GM12878 (cell line): ENCODE results near the gene CNNM2. TPM values are rescaled to one million over a fixed set of nuclear protein-coding genes. Genes with fewer than 3 reads are reported as not detected.

Experiments used
- ATAC-seq: fragments of 200-7000 bp; cut with Tn5 transposase; 3 replicates; pipeline ENCODE4 v1.9.1; 2020; ENCODE audit warnings: mild to moderate bottlenecking, moderate library complexity
- BruUV-seq: library from RNA; stranded (reverse); fragments of 400-500 nt; replicated peaks from 2 replicates; lab custom pipeline; 2021; lab: Mats Ljungman, UMichigan
- CTCF ChIA-PET: fragments of 300-600 bp; sonication (Branson Sonifier 250); formaldehyde crosslinking; extraction: SDS; loops from one replicate; lab custom pipeline; 2021; ENCODE audit warnings: inconsistent platforms; lab: Yijun Ruan, JAX
- POLR2A ChIA-PET: fragments of 350-600 bp; formaldehyde crosslinking; extraction: SDS; loops from one replicate; lab custom pipeline; 2021; ENCODE audit warnings: inconsistent platforms; lab: Charles Lee
- RAD21 ChIA-PET: fragments of 300-600 bp; sonication (Branson Sonifier 250); formaldehyde crosslinking; loops from one replicate; lab custom pipeline; 2023; ENCODE audit warnings: antibody characterized with exemption; ENCODE audit not compliant: unreplicated experiment; lab: Charles Lee
- SMC1A ChIA-PET: fragments of 300-600 bp; sonication (Branson Sonifier 250); formaldehyde crosslinking; loops from one replicate; lab custom pipeline; 2023; ENCODE audit not compliant: unreplicated experiment, uncharacterized antibody; lab: Charles Lee
- DNase-seq: peaks from one replicate; pipeline ENCODE4 v3.0.0-alpha.2; 2011; ENCODE audit warnings: low read depth, low spot score
- FAIRE-seq: peaks from 3 replicates; lab custom pipeline; 2011; peaks lifted over from hg19 to GRCh38; lab: Jason Lieb, UNC
- H2AFZ ChIP-seq: 2 replicates; pipeline ENCODE4 v1.6.0; 2011; ENCODE audit warnings: low read depth, low read length, control low read depth; ENCODE audit not compliant: control insufficient read depth
- H3K27ac ChIP-seq: 2 replicates; pipeline ENCODE4 v1.5.1; 2011; ENCODE audit warnings: control low read depth; ENCODE audit not compliant: control insufficient read depth, insufficient read depth
- H3K27me3 ChIP-seq, 2 experiments: replicated peaks in 1 of 2; 2 replicates each; pipeline versions ENCODE4 v1.6.0 to v1.6.1; 2011; ENCODE audit warnings: low read length in 1 of 2; ENCODE audit not compliant: control insufficient read depth in 2 of 2, insufficient read depth in 2 of 2
- H3K36me3 ChIP-seq, 2 experiments: 2 replicates each; pipeline ENCODE4 v1.5.1; 2011; ENCODE audit warnings: low read length in 1 of 2; ENCODE audit not compliant: control insufficient read depth in 2 of 2, insufficient read depth in 2 of 2
- H3K4me1 ChIP-seq: 2 replicates; pipeline ENCODE4 v1.6.1; 2011; ENCODE audit warnings: mild to moderate bottlenecking, low read length, moderate library complexity, mixed read lengths; ENCODE audit not compliant: control insufficient read depth, insufficient read depth
- H3K4me2 ChIP-seq: 2 replicates; pipeline ENCODE4 v1.6.0; 2011; ENCODE audit warnings: control low read depth; ENCODE audit not compliant: control insufficient read depth, insufficient read depth
- H3K4me3 ChIP-seq: fragments of 200-600 bp; sonication (generic); 2 replicates; pipeline ENCODE4 v1.5.1; 2016
- H3K79me2 ChIP-seq: 2 replicates; pipeline ENCODE4 v1.6.0; 2011; ENCODE audit warnings: low read length; ENCODE audit not compliant: control insufficient read depth, insufficient read depth
- H3K9ac ChIP-seq: 2 replicates; pipeline ENCODE4 v1.8.0; 2011; ENCODE audit warnings: low read length, control low read depth, mixed read lengths; ENCODE audit not compliant: control insufficient read depth, insufficient read depth
- H3K9me3 ChIP-seq: replicated peaks from 3 replicates; pipeline ENCODE4 v1.5.1; 2011; ENCODE audit warnings: mild to moderate bottlenecking, low read length; ENCODE audit not compliant: control insufficient read depth, insufficient read depth
- H4K20me1 ChIP-seq: 2 replicates; pipeline ENCODE4 v1.6.0; 2011; ENCODE audit not compliant: control insufficient read depth, insufficient read depth
- BHLHE40 ChIP-seq, 2 experiments: fragments of 450-650 bp in 1 of 2; IDR thresholded peaks; 2 replicates each; pipeline ENCODE4 v1.6.1; 2011 to 2017; ENCODE audit warnings: low read depth in 2 of 2, borderline replicate concordance in 1 of 2, improper control_type of control experiment in 1 of 2, low read length in 1 of 2, mild to moderate bottlenecking in 1 of 2
- CHD2 ChIP-seq: IDR thresholded peaks from 2 replicates; pipeline ENCODE4 v1.6.1; 2011; ENCODE audit warnings: low read depth, low read length, improper control_type of control experiment, borderline replicate concordance
- DPF2 ChIP-seq: fragments of 450-650 bp; IDR thresholded peaks from 2 replicates; pipeline ENCODE4 v1.6.1; 2017; ENCODE audit warnings: mild to moderate bottlenecking
- ELK1 ChIP-seq: IDR thresholded peaks from 2 replicates; pipeline ENCODE4 v1.6.1; 2012; ENCODE audit warnings: low read depth, low read length, improper control_type of control experiment
- EZH2 ChIP-seq: IDR thresholded peaks from 2 replicates; pipeline ENCODE4 v1.6.1; 2012; ENCODE audit warnings: low read depth, mild to moderate bottlenecking, control low read depth, inconsistent platforms, low read length, borderline replicate concordance; ENCODE audit not compliant: control insufficient read depth
- GATAD2B ChIP-seq: fragments of 450-650 bp; conservative IDR thresholded peaks from 2 replicates; pipeline ENCODE4 v1.6.1; 2017; ENCODE audit warnings: low read depth, mild to moderate bottlenecking, moderate library complexity
- HCFC1 ChIP-seq: fragments of 150-350 bp; IDR thresholded peaks from 2 replicates; pipeline ENCODE4 v1.6.1; 2014; ENCODE audit warnings: low read length
- NFYA ChIP-seq: IDR thresholded peaks from 2 replicates; pipeline ENCODE4 v1.6.1; 2011; ENCODE audit warnings: low read depth, mild to moderate bottlenecking, low read length, improper control_type of control experiment, borderline replicate concordance
- NR2C1 ChIP-seq: fragments of 450-650 bp; IDR thresholded peaks from 2 replicates; pipeline ENCODE4 v1.6.1; 2017; ENCODE audit warnings: antibody characterized with exemption, mild to moderate bottlenecking, moderate library complexity
- SMARCA5 ChIP-seq: fragments of 450-650 bp; IDR thresholded peaks from 2 replicates; pipeline ENCODE4 v1.6.1; 2017; ENCODE audit warnings: mild to moderate bottlenecking
- SREBF2 ChIP-seq: IDR thresholded peaks from 2 replicates; pipeline ENCODE4 v1.6.1; 2012; ENCODE audit warnings: mild to moderate bottlenecking, low read length
- SUPT20H ChIP-seq: IDR thresholded peaks from 2 replicates; pipeline ENCODE4 v1.6.1; 2011; ENCODE audit warnings: low read depth, mild to moderate bottlenecking, low read length, moderate library complexity, borderline replicate concordance; ENCODE audit not compliant: control insufficient read depth
- WRNIP1 ChIP-seq: IDR thresholded peaks from 2 replicates; pipeline ENCODE4 v1.6.1; 2011; ENCODE audit warnings: low read depth, low read length, improper control_type of control experiment, borderline replicate concordance
- WGBS: methylation state at CpG from one replicate; pipeline ENCODE4 v1.1.6; 2016; ENCODE audit warnings: low lambda C conversion rate; ENCODE audit not compliant: insufficient replicate concordance, insufficient coverage; ENCODE audit errors: missing lambda C conversion rate; 5-methylcytosine and 5-hydroxymethylcytosine counted together
- in situ Hi-C: fragments of 300-500 bp; cut with MboI; formaldehyde crosslinking; loops from 9 replicates; pipeline ENCODE4 v1.14.3; 2018; ENCODE audit warnings: mixed read lengths
- intact Hi-C: fragments of 100-400 bp; cut with micrococcal nuclease; formaldehyde crosslinking; loops from one replicate; pipeline ENCODE4 v1.14.2; 2022; ENCODE audit not compliant: unreplicated experiment
- polyA plus RNA-seq, 11 experiments: library from polyadenylated mRNA; depleted of rRNA in 4 of 11; unstranded in 6 of 11; stranded (reverse) in 5 of 11; fragments of >200 nt; fragmentation: Nextera tagmentation in 4 of 11; fragmentation: Illumina TruSeq in 1 of 11; extraction: Ambion mirVana in 4 of 11; extraction: Trizol in 1 of 11; gene quantifications; 1 replicate in 1 of 11; 2 replicates in 10 of 11; pipeline versions ENCODE4 v1.2.1 to v1.2.3, GENCODE V29; 2011 to 2016; ENCODE audit warnings: inconsistent platforms in 2 of 11, missing spikeins in 2 of 11, low read depth in 1 of 11
- total RNA-seq, 4 experiments: library from RNA; depleted of rRNA in 3 of 4; stranded (reverse); fragments of >200 nt in 3 of 4; fragmentation: Illumina TruSeq in 1 of 4; extraction: Trizol in 1 of 4; gene quantifications; 2 replicates each; pipeline versions ENCODE4 v1.2.1 to v1.2.3, GENCODE V29; 2013 to 2021

Gene CNNM2
- total and polyA plus RNA-seq, 10 of the 15 experiments (the other 5 are each of a cell fraction or from before 2014, with no cell fraction given): 0.18 to 7.3 (median 2.5) TPM

DNA sequence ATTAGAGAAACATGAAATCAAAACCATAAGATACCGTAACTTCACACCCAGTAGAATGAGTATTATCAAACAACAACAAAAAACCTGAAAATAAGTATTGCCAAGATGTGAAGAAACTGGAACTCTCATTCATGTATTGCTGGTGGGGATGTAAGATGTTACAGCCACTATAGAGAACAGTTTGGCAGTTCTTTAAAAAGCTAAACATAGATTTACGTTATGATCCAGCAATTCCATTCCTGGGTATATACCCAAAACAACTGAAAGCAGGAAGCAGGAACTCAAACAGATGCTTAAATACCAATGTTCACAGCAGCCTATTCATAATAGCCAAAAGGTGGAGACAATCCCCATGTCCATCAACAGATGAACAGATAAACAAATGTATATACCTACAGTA is 202.5 kb downstream of the CNNM2 start:
- ATAC-seq (no peak; the same call in 2 of the 3 replicates), FAIRE-seq (peak; percentile 68), DNase-seq (no peak)
- Histone ChIP-seq H3K9me3 (no peaks in the 10 kb centered on the region), H3K27ac (no peak overlapping the region), H3K36me3 (no peaks in the 10 kb centered on the region; a peak in 1 of 4 replicates), H3K9ac (no peak overlapping the region), H2AFZ (no peak overlapping the region), H3K4me1 (peaks cover 9% of the 10 kb centered on the region), H4K20me1 (no peaks in the 10 kb centered on the region), H3K79me2 (peaks cover 7% of the 10 kb centered on the region), H3K4me2 (no peak overlapping the region), H3K27me3 (no peaks in the 10 kb centered on the region), H3K4me3 (no peak overlapping the region)
- ChIA-PET RAD21 (no interaction called here), POLR2A (no interaction called here), SMC1A (interaction anchor here (1.1 to 1.5 kb wide), 3 partner anchors 10 to 199 kb away, joined by 3 to 5 read pairs (median 3); no protein-coding TSS in a partner anchor), CTCF (interaction anchor here (0.6 kb wide), 2 partner anchors 124 to 353 kb away, joined by 3 to 4 read pairs; no protein-coding TSS in a partner anchor)
- no TSS peak for BruUV-seq
- 78% methylated on average over 2 of the region's 2 CpGs for WGBS
- intact Hi-C loops: no loop called here
- in situ Hi-C loops: no loop called here
- TF ChIP-seq EZH2 (no peak), NR2C1 (no peak), SREBF2 (no peak), WRNIP1 (no peak), HCFC1 (no peak), ELK1 (no peak), NFYA (no peak), SUPT20H (no peak), BHLHE40 (IDR thresholded peaks at IDR 0.05; ENCODE audit: borderline replicate concordance in 1 of 2, low read depth in 2 of 2, low read length in 1 of 2) (no peak), CHD2 (no peak), GATAD2B (no peak), DPF2 (no peak), SMARCA5 (no peak)
